CD4-positive, alpha-beta T cell treated with Interleukin-15 for 4 hours (primary cell): ENCODE results near the gene NMB.

Experiments
- DNase-seq: peaks from one replicate; pipeline ENCODE4 v3.0.0-alpha.2; 2020; ENCODE audit warnings: low spot score

Gene NMB

GRCh38 chr15:84611631-84612030 is 46.4 kb downstream of the NMB start:
- DNase-seq = no peak

- no peak for DNase-seq
Observed at GRCh38 chr15:84609818-84610525, 48.0 kb downstream of the NMB start.

- no peak for DNase-seq
Observed at GRCh38 chr15:84608707-84609284, 49.2 kb downstream of the NMB start.

- no peak for DNase-seq
Observed at GRCh38 chr15:84606653-84607120, 51.3 kb downstream of the NMB start.

- DNase-seq = no peak
Observed at GRCh38 chr15:84605554-84605882, 52.5 kb downstream of the NMB start.
